Left lung (tissue), 10 donors: ENCODE results near the gene ALDH8A1. TPM values are rescaled to one million over a fixed set of nuclear protein-coding genes. Genes with fewer than 3 reads are reported as not detected.
A peak's percentile ranks its signal among the peaks of the same experiment; 100 is the strongest.

ENCODE experiments used
- ATAC-seq: fragments of 200-7000 bp; cut with Tn5 transposase; one replicate; pipeline ENCODE4 v1.9.1; 2020; ENCODE audit warnings: moderate library complexity
- DNase-seq, 4 donors: peaks; one replicate each; pipeline ENCODE4 v3.0.0-alpha.2; 2013 to 2020
- H3K27ac ChIP-seq, 2 donors: fragments of 200-600 bp; sonication (generic) in 1 of 2; one replicate each; pipeline versions ENCODE4 v1.5.0 to v1.8.0; 2020 to 2021
- H3K27me3 ChIP-seq, 2 donors: fragments of 200-600 bp; sonication (generic) in 1 of 2; one replicate each; pipeline versions ENCODE4 v1.5.0 to v1.8.0; 2020 to 2021
- H3K36me3 ChIP-seq, 2 donors: fragments of 200-600 bp; sonication (generic) in 1 of 2; one replicate each; pipeline versions ENCODE4 v1.5.0 to v1.8.0; 2020 to 2021
- H3K4me1 ChIP-seq, 2 donors: fragments of 200-600 bp; one replicate each; pipeline ENCODE4 v1.8.0; 2021
- H3K4me3 ChIP-seq, 2 donors: fragments of 200-600 bp; sonication (generic) in 1 of 2; one replicate each; pipeline versions ENCODE4 v1.5.0 to v1.8.0; 2020 to 2021; ENCODE audit warnings: mild to moderate bottlenecking in 1 of 2
- H3K9me3 ChIP-seq, 2 donors: fragments of 200-600 bp; sonication (generic) in 1 of 2; one replicate each; pipeline versions ENCODE4 v1.5.0 to v1.8.0; 2020 to 2021
- CTCF ChIP-seq, 2 donors: fragments of 200-600 bp; sonication (generic) in 1 of 2; IDR thresholded peaks; one replicate each; pipeline versions ENCODE4 v1.5.0 to v1.8.0; 2021; ENCODE audit warnings: antibody characterized with exemption in 2 of 2
- intact Hi-C, 2 donors: fragments of 100-400 bp; cut with DNase I; formaldehyde crosslinking; loops; one replicate each; pipeline versions ENCODE4 v1.11.2 to v1.14.2; 2022
- polyA plus RNA-seq, 6 donors: library from polyadenylated mRNA; unstranded; fragments of 120-200 nt; gene quantifications; one replicate each; pipeline ENCODE4 v1.2.1, GENCODE V29; 2013; ENCODE audit not compliant: insufficient read length in 6 of 6
- total RNA-seq, 2 donors: library from RNA; stranded (reverse); fragmentation: NEBNext Ultra II Directional; extraction: Animal tissue kit (Norgen Biotek cat#: 25700); gene quantifications; one replicate each; pipeline ENCODE4 v1.2.1, GENCODE V29; 2021
- donor health status: DM: no; HTN: yes; CAD: no.
- donor health status: DM: no; HTN: no; CAD: no.

ALDH8A1 gene
- total and polyA plus RNA-seq, 8 donors: 0.80 to 2.4 (median 1.1) TPM

GRCh38 chr6:134962421-134962820, 12.5 kb upstream of the ALDH8A1 start:
- TF ChIP-seq CTCF (IDR thresholded peaks at IDR 0.05): no peak
- ATAC-seq: no peak
- DNase-seq: no peak
- no peaks in the 10 kb centered on the region for H3K27me3 ChIP-seq
- H3K4me1 ChIP-seq: no peaks in the 10 kb centered on the region
- H3K27ac ChIP-seq: no peak overlapping the region
- peaks cover 0 to 10% of the 10 kb centered on the region in 2 donors for H3K9me3 ChIP-seq
- intact Hi-C loops: no loop called here
- H3K36me3 ChIP-seq: peaks cover 0 to 65% of the 10 kb centered on the region in 2 donors
- H3K4me3 ChIP-seq: no peak overlapping the region

- intact Hi-C loops: no loop called here
- no peak for ATAC-seq
Observed at GRCh38 chr6:134961366-134961765, 11.5 kb upstream of the ALDH8A1 start.

GRCh38 chr6:134959603-134960002, 9.7 kb upstream of the ALDH8A1 start:
- no peak for ATAC-seq
- intact Hi-C loops: no loop called here
- DNase-seq: no peak

More at GRCh38 chr6:134961366-134961765, 11.5 kb upstream of the ALDH8A1 start:
- H3K27ac ChIP-seq: no peak overlapping the region
- TF ChIP-seq CTCF (IDR thresholded peaks at IDR 0.05): no peak
- no peaks in the 10 kb centered on the region for H3K27me3 ChIP-seq
- H3K4me1 ChIP-seq: no peaks in the 10 kb centered on the region
- H3K4me3 ChIP-seq: no peak overlapping the region
- peaks cover 0 to 59% of the 10 kb centered on the region in 2 donors for H3K36me3 ChIP-seq
- no peak for DNase-seq
- peaks cover 0 to 10% of the 10 kb centered on the region in 2 donors for H3K9me3 ChIP-seq

GRCh38 chr6:134956676-134957075, 6.8 kb upstream of the ALDH8A1 start:
- Histone ChIP-seq H3K27ac (no peak overlapping the region), H3K27me3 (no peaks in the 10 kb centered on the region), H3K9me3 (peaks cover 0 to 10% of the 10 kb centered on the region in 2 donors), H3K36me3 (peaks cover 0 to 17% of the 10 kb centered on the region in 2 donors), H3K4me1 (no peaks in the 10 kb centered on the region), H3K4me3 (no peak overlapping the region)
- intact Hi-C loops: no loop called here
- DNase-seq (no peak), ATAC-seq (no peak)
- no peak for TF ChIP-seq CTCF (IDR thresholded peaks at IDR 0.05)

More at GRCh38 chr6:134959603-134960002, 9.7 kb upstream of the ALDH8A1 start:
- no peak for TF ChIP-seq CTCF (IDR thresholded peaks at IDR 0.05)
- Histone ChIP-seq H3K9me3 (peaks cover 0 to 10% of the 10 kb centered on the region in 2 donors), H3K27me3 (no peaks in the 10 kb centered on the region), H3K27ac (no peak overlapping the region), H3K36me3 (peaks cover 0 to 42% of the 10 kb centered on the region in 2 donors), H3K4me1 (no peaks in the 10 kb centered on the region), H3K4me3 (no peak overlapping the region)

GRCh38 chr6:134956032-134956431, 6.1 kb upstream of the ALDH8A1 start:
- H3K27me3 ChIP-seq: no peaks in the 10 kb centered on the region
- H3K9me3 ChIP-seq: peaks cover 0 to 10% of the 10 kb centered on the region in 2 donors
- H3K4me1 ChIP-seq: no peaks in the 10 kb centered on the region
- H3K4me3 ChIP-seq: no peak overlapping the region
- DNase-seq (peak in 1 of 4 donors; percentile 27), ATAC-seq (no peak)
- intact Hi-C loops: no loop called here
- TF ChIP-seq CTCF (IDR thresholded peaks at IDR 0.05): no peak
- no peak overlapping the region for H3K27ac ChIP-seq
- H3K36me3 ChIP-seq: peaks cover 0 to 11% of the 10 kb centered on the region in 2 donors
